ENCODE measurements around the gene MEGF6. TPM values are rescaled to one million over a fixed set of nuclear protein-coding genes. Genes with fewer than 3 reads are reported as not detected.

MEGF6 gene
- total RNA-seq, 1 donor: 2.2 TPM

DNA sequence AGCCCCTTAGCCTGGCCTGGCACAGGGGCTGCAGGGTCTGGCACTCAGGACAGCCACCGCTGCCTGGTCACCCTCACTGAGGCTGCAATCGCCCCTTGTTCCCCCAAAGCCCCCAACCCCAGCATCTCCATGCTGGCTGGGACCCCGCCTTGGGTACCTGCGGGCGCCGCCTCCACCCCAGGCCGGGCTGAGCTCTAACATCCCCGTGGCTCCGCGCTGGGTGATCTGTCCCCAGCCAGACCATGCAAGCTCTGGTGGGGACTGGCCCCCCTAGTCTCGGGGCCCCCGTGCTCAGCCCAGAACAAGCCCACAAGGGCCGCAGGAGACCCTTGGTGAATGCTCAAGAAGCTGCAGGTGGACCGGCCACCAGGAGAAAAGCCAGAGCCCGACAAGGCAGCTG, 62.4 kb downstream of the MEGF6 start:
- no peak overlapping the region for H3K4me3 ChIP-seq (ENCODE audit: low read depth, low read length)
- no peak for DNase-seq (ENCODE audit: low read depth)
- TF ChIP-seq, protein P1, sequence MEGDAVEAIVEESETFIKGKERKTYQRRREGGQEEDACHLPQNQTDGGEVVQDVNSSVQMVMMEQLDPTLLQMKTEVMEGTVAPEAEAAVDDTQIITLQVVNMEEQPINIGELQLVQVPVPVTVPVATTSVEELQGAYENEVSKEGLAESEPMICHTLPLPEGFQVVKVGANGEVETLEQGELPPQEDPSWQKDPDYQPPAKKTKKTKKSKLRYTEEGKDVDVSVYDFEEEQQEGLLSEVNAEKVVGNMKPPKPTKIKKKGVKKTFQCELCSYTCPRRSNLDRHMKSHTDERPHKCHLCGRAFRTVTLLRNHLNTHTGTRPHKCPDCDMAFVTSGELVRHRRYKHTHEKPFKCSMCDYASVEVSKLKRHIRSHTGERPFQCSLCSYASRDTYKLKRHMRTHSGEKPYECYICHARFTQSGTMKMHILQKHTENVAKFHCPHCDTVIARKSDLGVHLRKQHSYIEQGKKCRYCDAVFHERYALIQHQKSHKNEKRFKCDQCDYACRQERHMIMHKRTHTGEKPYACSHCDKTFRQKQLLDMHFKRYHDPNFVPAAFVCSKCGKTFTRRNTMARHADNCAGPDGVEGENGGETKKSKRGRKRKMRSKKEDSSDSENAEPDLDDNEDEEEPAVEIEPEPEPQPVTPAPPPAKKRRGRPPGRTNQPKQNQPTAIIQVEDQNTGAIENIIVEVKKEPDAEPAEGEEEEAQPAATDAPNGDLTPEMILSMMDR (IDR thresholded peaks at IDR 0.05; ENCODE audit: insufficient read depth, low read depth, low read length): no peak

DNA sequence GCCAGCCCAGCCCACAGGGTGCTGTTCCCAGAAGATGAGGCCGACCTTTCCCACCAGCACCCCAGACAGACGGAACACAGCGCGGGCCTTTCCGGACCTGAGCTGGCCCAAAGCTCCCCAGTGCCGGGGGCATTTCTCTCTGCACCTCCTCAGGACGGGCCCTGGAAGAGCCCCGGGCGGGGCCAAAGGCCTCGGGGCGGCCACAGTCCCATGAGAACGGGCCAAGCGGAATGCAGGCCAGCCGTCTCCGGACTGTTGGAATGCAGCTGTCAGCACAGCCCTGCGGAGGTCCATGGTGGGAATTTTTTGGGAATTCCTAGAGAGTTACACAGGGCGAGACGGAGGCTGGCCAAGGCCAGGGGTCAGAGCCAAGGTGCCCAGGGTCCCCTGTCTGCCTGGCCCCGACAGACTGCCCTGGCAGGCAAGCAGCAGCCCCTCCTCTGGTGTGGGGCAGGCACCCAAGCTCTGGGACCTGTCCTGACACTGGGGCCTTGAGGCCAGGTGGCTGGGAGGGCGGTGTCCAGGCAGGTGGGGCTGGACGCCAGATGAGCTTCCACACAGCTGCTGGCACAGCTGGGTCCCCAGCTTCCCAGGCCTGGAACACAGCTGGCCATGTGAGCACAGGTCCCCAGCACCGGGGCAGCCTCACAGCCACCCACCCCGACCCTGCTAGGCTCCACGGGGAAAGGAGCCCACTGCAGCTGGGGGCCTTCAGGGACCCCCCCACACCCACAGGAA, 63.0 kb downstream of the MEGF6 start:
- TF ChIP-seq, protein P1 (IDR thresholded peaks at IDR 0.05; ENCODE audit: insufficient read depth, low read depth, low read length): no peak
- DNase-seq (ENCODE audit: low read depth): no peak
- H3K4me3 ChIP-seq (ENCODE audit: low read depth, low read length): no peak overlapping the region

DNA sequence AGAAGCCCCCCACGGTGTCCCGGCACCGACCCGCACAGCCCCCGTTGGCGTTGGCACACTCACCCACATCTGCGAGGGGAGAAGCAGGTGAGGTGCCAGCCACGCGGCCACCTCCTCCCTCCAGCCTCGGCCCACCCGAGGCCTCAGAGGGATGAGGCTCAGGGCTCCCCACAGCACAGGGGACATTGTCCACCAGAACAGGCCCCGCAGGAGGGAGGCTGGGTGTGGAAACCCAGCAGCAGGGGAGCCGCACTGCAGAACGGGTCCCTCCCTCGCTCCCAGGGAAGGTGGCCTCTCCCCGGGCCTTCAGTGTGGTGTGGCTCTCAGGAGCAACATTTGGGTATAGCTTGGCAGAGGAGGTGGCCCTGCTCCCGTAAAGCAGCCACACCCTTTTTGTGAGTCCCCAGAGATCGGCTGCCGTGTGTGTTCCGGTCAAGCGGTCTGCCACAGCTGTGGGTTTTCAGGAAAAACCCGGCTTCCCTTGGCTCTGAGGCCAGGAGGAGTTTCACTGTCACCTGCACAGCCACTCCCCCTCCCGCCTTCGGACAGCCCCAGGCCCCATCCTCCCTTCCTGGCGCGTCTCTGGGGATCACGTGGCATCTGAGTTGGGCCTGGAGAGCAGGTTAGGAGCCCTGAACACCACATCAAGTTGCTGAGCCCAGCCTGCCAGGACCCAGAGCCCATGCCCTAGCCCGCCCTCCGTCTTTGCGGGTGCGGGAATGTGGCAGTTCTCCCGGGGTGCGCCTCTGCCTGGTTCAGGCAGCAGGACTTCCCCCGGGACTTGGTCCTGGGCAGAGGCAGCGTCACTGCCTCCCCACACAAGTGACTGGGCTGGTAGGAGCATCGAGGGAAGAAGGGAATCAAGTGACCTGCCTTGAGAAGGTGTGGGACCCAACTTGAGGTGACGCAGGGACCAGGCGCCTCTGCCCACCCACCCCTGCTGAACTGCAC, 64.0 kb downstream of the MEGF6 start:
- DNase-seq (ENCODE audit: low read depth): no peak
- TF ChIP-seq, protein P1 (IDR thresholded peaks at IDR 0.05; ENCODE audit: insufficient read depth, low read depth, low read length): no peak
- no peak overlapping the region for H3K4me3 ChIP-seq (ENCODE audit: low read depth, low read length)

DNA sequence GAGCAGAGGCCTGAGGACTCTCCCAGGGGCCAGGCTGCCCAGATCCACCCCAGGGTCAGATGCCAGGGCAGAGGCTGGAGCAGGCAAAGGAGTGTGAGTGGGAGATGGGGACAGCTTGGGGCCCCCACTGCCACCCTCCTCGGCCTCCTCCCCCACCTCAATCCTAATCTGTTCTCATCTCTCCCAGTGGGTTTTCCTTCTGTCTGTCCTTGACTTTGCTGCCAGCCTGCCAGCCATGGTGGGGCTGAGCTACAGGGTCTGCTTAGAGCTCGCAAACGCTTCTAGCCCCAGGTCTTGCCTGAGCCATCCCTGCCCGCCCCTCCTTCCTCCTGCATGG, 65.3 kb downstream of the MEGF6 start:
- DNase-seq (ENCODE audit: low read depth): no peak
- TF ChIP-seq, protein P1 (IDR thresholded peaks at IDR 0.05; ENCODE audit: insufficient read depth, low read depth, low read length): no peak
- no peak overlapping the region for H3K4me3 ChIP-seq (ENCODE audit: low read depth, low read length)

DNA sequence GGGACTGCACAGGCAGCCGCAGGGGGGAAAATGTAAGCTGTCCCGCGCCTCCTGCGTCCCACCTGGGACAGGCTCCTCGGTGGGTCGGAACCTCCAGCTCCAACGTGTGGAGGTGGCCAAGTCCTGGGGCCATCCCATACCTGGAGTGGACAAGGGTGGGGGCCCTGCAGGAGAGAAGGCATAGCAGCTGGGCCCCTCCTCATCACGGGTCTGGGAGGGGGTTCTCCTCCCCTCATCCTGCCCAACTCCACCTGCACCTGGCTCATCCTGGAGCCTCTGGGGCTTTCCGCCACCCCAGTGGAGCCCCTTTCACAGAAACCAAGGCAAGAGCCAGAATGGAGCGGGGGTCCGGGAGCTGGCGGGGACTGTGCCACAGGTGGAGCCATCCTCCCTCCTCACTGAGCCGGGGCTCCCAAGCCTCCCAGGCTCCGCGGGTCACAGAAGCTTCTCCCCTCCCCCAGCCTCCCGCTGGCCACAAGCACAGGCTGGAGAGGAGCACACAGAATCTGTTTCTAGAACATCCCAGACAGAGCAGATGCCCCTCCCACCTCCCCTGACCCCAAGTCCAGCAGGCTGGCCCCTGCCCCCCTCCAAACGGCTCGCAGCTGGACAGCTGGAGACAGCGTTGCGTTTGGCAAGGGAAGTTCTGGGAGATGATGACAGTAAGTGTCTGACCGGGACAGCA, 65.8 kb downstream of the MEGF6 start:
- H3K4me3 ChIP-seq (ENCODE audit: low read depth, low read length): no peak overlapping the region
- DNase-seq (ENCODE audit: low read depth): peak; percentile 15
- TF ChIP-seq, protein P1 (IDR thresholded peaks at IDR 0.05; ENCODE audit: insufficient read depth, low read depth, low read length): no peak

DNA sequence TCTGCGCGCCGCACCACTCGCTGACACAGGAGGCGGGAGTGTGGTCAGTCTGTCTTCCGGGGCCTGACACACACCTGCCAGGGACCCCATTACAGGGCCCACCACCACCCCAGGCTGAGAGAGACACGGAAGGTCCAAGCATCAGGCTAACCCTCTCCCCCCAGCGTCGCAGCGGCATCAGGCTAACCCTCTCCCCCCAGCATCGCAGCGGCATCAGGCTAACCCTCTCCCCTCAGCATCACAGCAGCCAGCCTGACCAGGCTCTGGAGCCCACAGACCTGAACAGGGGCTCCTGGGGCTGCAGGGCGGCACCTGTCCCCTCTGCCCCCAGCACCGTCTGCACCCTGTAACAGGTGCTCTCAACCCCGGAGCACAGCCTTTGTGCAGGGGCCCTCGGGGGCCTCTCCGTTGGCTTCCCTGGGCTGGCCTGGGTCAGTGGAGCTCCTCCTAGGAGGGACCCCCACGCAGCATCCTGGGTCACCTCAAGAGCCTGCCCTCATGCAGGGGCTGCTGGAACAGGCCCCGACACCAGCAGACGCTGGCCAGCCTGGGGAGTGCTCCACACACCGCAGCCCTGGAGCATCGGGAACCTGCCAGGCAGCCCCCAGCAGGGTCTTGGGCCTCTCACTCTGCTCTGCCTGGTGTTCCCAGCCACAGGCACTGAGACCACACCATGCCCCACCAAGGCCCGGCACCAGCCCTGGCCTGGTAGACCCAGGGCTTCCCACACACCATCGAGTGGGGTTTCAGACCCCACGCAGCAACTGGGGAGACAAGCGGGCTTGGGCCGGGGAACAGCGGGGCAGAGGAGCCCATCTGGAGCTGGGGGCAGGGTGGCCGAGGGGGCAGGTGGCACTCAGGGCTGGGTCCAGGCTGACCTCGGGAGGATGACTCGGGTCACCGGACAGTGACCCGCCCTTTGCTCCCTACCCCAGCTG, 67.0 kb downstream of the MEGF6 start:
- DNase-seq (ENCODE audit: low read depth): no peak
- TF ChIP-seq, protein P1 (IDR thresholded peaks at IDR 0.05; ENCODE audit: insufficient read depth, low read depth, low read length): no peak
- no peak overlapping the region for H3K4me3 ChIP-seq (ENCODE audit: low read depth, low read length)
